Right ventricle myocardium inferior (tissue), 1 donor: ENCODE data around the gene SLC9A7. TPM values are rescaled to one million over a fixed set of nuclear protein-coding genes. Genes with fewer than 3 reads are reported as not detected.

Source experiments
- ATAC-seq: fragments of 200-7000 bp; cut with Tn5 transposase; one replicate; pipeline ENCODE4 v1.9.1; 2020; ENCODE audit warnings: mild to moderate bottlenecking, moderate library complexity
- DNase-seq: peaks from one replicate; pipeline ENCODE4 v3.0.0; 2021; ENCODE audit errors: missing footprints
- intact Hi-C: fragments of 100-400 bp; cut with DNase I; formaldehyde crosslinking; loops from one replicate; pipeline ENCODE4 v1.11.0; 2022
- total RNA-seq: library from RNA; stranded (reverse); fragmentation: NEBNext Ultra II Directional; extraction: Animal tissue kit (Norgen Biotek cat#: 25700); gene quantifications from one replicate; pipeline ENCODE4 v1.2.1, GENCODE V29; 2021
- donor health status: DM: no; HTN: yes; CAD: no; lungs with severe emphysema.

Gene SLC9A7
- total RNA-seq, 1 donor from 2014 or later: 2.5 TPM

GRCh38 chrX:46571423-46572339 lies 187.2 kb downstream of the SLC9A7 start:
- DNase-seq (no peak), ATAC-seq (no peak)
- intact Hi-C loops: loop anchor here (2.0 kb wide), 1 partner anchor 71 kb away; no protein-coding TSS in a partner anchor

- ATAC-seq (no peak), DNase-seq (no peak)
- intact Hi-C loops: no loop called here
These were observed 189.3 kb downstream of the SLC9A7 start for GRCh38 chrX:46569621-46570020.

- intact Hi-C loops: no loop called here
- DNase-seq (no peak), ATAC-seq (peak; percentile 46)
These were observed 191.5 kb downstream of the SLC9A7 start for GRCh38 chrX:46567388-46567787.

GRCh38 chrX:46561824-46562657 lies 196.9 kb downstream of the SLC9A7 start:
- intact Hi-C loops: no loop called here
- no peak for DNase-seq
- ATAC-seq: peak; percentile 59

GRCh38 chrX:46559062-46559461 lies 199.9 kb downstream of the SLC9A7 start:
- DNase-seq (no peak), ATAC-seq (no peak)
- intact Hi-C loops: loop anchor here (5.0 kb wide), 1 partner anchor 128 kb away; no protein-coding TSS in a partner anchor

DNA sequence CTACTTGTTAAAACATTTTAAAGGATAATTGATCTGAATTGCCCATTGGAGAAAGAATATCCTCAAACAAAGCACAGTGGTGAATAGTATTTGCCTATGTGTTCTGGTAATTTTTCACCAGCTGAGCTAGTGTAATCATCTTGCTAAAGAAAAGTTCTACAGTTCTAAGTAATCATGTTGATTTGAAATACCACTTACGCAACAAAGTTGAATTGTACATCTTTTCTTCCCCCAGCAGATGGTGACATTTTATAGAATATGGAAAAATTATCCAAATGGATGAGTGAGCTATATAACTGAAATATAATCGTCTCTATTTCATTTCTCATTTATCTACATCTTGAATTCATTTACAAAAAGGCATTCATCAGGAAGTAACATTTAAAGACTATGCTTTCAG lies 204.0 kb downstream of the SLC9A7 start:
- DNase-seq: no peak
- no peak for ATAC-seq
- intact Hi-C loops: loop anchor here (5.0 kb wide), 1 partner anchor 132 kb away; no protein-coding TSS in a partner anchor

DNA sequence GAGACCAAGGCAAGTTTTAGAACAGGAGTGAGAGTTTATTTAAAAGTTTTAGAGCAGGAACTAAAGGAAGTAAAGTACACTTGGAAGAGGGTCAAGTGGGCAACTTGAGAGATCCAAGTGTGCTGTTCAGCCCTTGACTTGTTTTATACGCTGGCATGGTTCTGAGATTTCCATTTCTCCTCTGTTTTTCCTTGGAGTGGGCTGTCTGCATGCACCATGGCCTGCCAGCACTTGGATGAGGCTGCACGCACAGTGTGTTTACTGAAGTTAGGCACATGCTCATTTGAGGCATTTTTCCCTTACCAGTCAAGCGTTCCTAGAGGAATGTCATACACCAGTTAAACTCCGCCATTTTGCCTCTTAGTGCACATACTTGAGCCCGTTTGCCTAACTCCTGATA lies 205.0 kb downstream of the SLC9A7 start:
- intact Hi-C loops: no loop called here
- ATAC-seq (no peak), DNase-seq (no peak)

DNA sequence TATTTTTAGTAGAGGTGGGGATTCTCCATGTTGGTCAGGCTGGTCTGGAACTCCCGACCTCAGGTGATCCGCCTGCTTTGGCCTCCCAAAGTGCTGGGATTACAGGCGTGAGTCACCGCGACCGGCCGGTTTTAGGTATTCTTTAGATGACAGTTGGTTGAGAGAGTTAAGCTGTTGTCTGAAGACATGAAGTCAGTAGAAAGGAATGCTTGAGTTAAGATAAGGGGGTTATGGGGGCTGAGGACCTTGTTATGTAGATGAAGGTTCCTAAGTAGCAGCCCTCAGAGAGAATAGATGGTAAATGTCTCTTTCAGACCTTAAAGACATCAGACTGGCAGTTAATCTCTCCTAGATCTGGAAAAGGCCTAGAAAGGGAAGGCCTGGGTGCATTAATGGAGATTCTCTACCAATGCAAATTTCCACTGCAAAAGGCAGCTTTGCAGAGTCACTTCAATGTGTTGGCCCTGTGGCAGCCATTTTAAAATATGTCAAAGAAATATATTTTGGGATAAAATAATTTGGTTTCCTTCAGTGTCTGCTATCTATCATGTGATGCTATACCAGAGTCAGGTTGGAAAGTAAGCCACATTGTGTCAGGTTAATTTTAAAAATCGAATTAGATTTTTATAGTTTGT lies 207.3 kb downstream of the SLC9A7 start:
- intact Hi-C loops: no loop called here
- ATAC-seq: no peak
- no peak for DNase-seq

- DNase-seq (no peak), ATAC-seq (no peak)
- intact Hi-C loops: loop anchor here (10.0 kb wide), 1 partner anchor 105 kb away; no protein-coding TSS in a partner anchor
These were observed 209.0 kb downstream of the SLC9A7 start for GRCh38 chrX:46549914-46550313.

Other genes starting within 250 kb of the SLC9A7 start
- 2.2 TPM for gene ZNF674, start 213.7 kb downstream of the SLC9A7 start, total RNA-seq
- gene CHST7, start 185.4 kb downstream of the SLC9A7 start, total RNA-seq: 15.1 TPM
- gene RP2, start 77.9 kb upstream of the SLC9A7 start, total RNA-seq: 3.8 TPM
- gene JADE3, start 153.3 kb upstream of the SLC9A7 start, total RNA-seq: 9.0 TPM